Fibroblast of peridontal ligament (primary cell): ENCODE data around the gene SPTBN2.

ENCODE experiments used
- DNase-seq: peaks from one replicate; pipeline ENCODE4 v3.0.0-alpha.2; 2010; ENCODE audit errors: extremely low read depth

SPTBN2 gene

GRCh38 chr11:66728693-66729385 lies at the start of gene SPTBN2:
TSS of gene SPTBN2 (minus strand) at chr11:66729216. CDS start at chr11:66721240, 7,976 bp downstream.
- no peak for DNase-seq

GRCh38 chr11:66768818-66769217 lies 39.8 kb upstream of the SPTBN2 start:
- no peak for DNase-seq

DNA sequence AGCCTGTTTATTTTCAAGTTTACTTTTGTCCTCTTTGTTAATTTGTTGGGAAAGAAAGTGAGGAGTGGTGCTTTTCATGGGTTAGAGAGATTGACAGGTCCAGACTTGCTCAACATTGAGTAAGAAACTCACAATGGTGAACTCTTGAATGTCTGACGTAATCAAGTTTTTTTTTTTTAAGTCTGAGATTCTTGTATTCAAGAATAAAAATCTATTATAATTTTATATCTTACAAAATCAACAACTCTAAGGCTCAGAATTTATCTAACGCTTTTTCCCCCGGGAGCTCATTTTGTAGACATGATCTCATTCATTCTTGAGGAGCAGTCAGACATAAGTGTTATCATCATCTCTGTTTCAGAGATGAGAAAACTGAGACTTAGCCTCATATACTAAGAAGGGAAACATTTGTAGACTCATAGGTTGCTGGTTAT lies 39.1 kb upstream of the SPTBN2 start:
- peak; percentile 32 for DNase-seq

- DNase-seq: no peak
Measured at GRCh38 chr11:66767666-66768065, 38.6 kb upstream of the SPTBN2 start.

- no peak for DNase-seq
Measured at GRCh38 chr11:66766681-66767080, 37.7 kb upstream of the SPTBN2 start.

DNA sequence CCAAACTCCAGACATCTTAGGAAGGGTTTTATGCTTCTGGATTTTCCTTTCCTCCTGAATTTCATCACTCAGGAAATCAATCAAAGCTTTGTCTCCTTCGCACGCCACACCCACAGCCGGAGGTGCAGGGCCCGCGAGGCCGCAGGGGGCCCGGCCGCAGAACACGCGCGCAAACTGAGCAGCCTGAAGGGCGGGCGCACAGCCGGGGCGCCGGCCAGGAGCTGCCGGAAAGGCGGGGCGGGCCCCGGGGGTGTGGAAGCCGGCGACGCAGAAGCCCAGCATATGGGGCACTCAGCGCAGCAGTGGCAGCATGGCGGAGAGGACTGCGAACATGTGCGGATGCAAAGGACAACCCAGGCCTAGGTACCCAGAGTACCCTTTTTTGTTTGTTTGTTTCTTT lies 33.1 kb upstream of the SPTBN2 start:
- no peak for DNase-seq

- DNase-seq: no peak
Measured at GRCh38 chr11:66752148-66752547, 23.1 kb upstream of the SPTBN2 start.

GRCh38 chr11:66749091-66749490 lies 20.1 kb upstream of the SPTBN2 start:
- no peak for DNase-seq

DNA sequence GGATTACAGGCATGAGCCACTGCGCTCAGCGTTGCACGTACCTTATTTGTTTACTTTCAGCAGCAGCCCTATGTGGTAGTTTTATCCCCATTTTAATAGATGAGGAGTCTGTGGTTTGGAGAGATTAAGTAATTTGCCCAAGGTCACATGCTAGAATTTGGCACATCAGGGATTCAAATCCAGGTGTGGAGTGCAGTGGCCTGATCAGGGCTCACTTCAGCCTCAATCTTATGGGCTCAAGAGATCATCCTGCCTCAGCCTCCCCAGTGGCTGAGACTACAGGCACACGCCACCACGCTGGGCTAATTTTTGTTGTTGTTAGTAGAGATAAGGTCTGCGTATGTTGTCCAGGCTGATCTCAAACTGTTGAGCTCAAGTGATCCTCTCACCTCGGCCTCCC lies 18.5 kb upstream of the SPTBN2 start:
- DNase-seq: no peak

DNA sequence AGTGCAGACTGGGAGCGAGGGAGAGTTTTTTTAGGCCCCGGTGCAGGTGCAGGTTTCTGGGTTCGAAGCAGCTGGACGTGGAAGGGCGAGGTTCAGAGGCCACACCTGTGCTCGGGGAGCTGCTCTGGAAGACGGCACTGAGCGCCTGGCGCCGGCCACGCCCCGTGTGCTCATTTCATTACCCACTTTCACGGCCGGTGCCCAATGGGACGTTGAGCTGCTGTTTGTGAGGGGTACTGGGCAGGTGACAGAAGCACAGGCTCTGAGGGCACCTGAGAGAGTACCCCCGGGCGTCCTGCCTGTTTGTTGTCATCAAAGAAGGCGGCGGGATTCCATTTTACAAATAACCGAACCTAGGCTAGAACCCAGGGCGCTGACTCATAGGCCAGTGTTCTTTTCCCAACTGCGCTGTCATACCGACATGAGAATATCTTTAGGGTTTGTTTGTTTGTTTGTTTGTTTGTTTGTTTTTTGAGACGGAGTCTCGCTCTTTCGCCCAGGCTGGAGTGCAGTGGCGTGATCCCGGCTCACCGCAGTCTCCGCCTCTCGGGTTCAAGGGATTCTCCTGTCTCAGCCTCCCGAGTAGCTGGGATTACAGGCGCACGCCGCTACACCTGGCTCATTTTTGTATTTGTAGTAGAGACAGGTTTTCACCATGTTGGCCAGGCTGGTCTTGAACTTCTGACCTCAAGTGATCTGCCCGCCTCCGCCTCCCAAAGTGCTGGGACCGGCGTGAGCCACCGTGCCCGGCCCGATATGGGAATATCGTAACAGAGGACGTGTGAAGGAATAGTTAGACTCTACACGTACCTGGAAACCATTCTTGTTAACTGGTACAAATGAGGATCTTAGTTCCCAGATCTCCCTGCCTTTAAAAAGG lies 16.6 kb upstream of the SPTBN2 start:
- DNase-seq: no peak

- DNase-seq: peak; percentile 38
Measured at GRCh38 chr11:66744485-66745355, 15.7 kb upstream of the SPTBN2 start.

DNA sequence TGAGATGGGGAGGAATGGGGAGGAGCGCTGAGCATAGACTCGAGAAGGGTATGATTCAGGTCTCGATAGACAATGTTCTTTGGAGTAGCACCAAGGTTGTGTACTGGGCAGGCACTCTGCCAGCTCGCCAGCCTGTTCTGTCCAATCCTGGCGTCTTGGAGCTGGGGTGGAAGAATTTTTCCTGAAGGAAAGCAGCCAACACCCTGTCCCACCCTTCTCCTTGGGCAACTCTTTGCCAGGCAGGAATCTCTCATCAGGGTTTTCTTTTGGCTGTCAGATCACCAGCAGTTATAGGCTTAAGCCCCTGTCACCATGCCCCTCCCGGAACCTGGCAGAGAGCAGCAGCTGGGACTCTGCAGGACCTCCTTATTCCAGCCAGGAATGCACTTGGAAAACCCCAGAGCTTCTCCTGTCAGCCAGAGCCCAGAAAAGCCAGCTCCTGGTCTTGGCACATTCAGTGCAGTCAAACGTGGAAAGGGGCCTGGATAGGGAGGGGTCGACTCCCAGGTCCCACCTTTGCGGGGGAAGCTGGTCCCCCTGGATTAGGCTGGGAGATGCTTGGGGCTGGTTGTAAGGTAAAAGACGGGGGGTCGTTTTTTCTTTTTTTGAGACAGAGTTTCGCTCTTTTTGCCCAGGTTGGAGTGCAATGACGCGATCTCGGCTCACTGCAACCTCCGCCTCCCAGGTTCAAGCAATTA lies 14.4 kb upstream of the SPTBN2 start:
- no peak for DNase-seq

GRCh38 chr11:66741153-66741552 lies 12.1 kb upstream of the SPTBN2 start:
- no peak for DNase-seq

GRCh38 chr11:66739983-66740382 lies 11.0 kb upstream of the SPTBN2 start:
- no peak for DNase-seq

DNA sequence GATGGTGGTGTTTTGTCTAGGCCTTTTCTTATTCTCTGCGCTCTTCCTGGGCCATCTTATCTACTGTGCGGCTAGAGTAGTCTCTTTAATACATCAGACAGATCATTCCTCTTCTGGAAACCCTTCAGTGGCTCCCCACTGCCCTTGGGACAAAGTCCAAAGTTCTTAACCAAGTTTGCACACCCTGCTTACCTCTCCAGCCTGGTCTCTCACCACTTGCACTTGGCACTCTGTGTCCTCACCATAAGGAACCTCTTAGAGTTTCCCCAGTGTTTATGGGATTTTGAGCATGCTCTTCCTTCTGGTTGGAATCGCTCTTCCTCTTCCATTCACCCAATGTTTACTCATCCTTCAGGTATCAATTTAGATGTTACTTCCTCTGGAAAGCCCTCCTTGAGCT lies 5.2 kb upstream of the SPTBN2 start:
- no peak for DNase-seq

DNA sequence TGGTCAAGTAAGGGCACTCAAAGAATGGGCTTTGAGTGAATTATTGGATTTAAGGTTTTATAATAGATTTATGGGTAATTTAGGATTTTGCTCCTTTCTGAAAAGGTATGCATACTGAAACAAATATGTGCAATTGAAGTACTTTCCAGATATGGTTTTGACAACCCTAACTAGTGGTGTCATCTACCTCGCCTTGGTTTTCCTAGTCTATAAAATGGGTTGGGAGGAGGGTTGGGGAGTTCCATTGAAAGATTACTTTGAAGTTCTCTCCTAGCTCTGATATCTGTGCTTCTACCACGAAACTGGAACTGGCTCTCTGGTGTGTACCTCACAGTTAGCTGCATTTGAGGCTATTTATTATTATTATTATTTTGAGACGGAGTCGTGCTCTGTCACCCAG lies 431 bp upstream of the SPTBN2 start:
- DNase-seq: no peak

DNA sequence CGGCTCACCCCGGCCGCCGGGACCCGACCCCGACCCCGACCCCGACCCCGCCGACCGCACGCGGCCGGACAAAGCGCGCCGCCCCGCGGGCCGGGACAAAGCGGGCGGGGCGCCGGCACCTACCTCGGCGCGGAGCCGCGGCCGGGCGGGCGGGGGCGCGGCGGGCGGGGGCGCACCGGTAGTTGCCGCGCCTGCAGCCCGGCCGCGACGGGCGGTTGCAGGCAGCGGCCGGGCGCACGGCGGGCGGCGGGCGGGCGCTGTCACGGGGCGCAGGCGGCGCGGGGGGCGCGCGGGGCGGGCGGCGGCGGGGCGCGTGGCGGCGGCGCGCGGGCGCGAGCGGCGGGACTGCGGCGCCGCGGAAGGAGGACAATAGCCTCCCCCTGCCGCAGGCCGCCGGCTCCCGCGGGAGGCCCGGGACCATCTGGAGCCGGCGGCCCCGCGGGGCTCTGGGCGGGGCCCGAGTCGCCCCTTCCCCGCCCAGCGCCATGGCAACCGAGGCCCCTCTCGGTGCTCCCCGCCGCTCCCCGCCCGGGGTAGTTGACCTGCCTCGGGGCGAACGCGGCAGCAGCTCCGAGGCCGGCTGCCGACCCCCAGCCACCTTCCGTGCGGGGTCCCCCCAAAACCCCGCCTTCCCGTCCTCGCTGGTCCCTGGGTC lies 851 bp downstream of the SPTBN2 start:
- no peak for DNase-seq

- no peak for DNase-seq
Measured at GRCh38 chr11:66727282-66728037, 1.6 kb downstream of the SPTBN2 start.

DNA sequence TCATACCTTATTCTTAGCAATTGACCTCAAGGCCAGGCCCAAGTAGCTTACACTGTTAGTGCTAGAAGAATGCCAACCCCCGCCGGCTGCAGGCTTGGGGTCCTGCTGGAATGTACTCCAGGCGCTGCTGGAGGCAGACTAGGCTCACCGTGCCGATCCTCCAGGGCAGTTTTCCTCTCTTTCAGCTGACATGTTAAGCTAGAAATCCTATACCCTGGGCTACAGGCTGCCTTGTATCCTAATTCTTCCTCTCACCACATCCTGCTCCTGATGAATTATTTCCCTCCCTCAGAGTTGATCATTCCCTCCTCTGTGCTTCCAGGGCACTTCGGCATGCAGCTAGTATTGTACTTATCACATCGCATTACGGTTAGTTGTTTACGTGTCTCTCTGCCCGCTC lies 3.4 kb downstream of the SPTBN2 start:
- no peak for DNase-seq

DNA sequence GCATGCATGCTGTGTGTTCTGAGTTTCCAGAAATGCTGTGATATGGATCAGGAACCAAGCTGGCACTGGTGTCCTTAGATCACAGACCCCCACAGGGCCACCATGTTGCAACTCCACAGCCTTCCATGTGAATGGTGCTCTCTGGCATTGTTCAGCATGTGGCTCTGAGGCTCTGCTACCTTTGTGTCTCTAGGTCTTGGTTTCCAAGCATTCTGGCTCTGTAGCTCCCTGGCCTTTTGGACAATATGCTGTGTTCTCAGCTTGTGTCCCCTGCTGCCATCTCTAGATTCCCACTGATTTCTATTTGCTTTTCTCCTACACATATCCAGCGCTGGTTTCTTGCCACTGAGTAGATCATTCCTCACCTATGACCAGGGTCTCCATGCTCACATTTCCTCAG lies 3.9 kb downstream of the SPTBN2 start:
- DNase-seq: no peak
